CD4-positive, alpha-beta T cell treated with Interleukin-4 for 1 hour (primary cell): ENCODE data around the gene MCM3.
A peak's percentile ranks its signal among the peaks of the same experiment; 100 is the strongest.

ENCODE experiments used
- DNase-seq, 2 donors: peaks; one replicate each; pipeline ENCODE4 v3.0.0-alpha.2; 2020 to 2022

Gene MCM3

GRCh38 chr6:52284460-52285176 lies at the start of gene MCM3:
Gene MCM3, minus strand, starts transcription at chr6:52284742. Its CDS starts 68 bp downstream, at chr6:52284674.
- DNase-seq: peak; percentile 99

- DNase-seq: peak in 1 of 2 donors; percentile 66
Measured at GRCh38 chr6:52333840-52334200, 49.3 kb upstream of the MCM3 start.

GRCh38 chr6:52331793-52332457 lies 47.4 kb upstream of the MCM3 start:
- no peak for DNase-seq

DNA sequence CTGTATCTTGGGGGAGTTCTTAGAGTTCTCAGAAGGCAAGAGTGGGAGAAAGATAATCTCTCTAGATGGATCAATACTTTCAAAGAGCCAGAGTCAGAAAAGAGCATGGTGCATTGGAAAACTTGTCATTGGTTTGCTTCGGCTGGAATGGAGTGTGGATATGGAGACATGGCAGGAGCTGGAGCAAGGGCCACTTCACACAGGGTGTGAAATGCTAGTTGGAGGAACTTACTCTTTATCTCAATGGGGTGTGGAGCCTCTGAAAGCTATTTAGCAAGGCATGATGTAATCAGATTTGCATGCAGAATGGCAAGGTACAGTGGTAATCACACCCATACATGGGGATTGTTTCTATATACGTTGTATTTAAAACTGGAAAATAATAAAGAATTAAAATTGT lies 45.9 kb upstream of the MCM3 start:
- DNase-seq: no peak

GRCh38 chr6:52328729-52329128 lies 44.2 kb upstream of the MCM3 start:
- no peak for DNase-seq

- DNase-seq: no peak
Measured at GRCh38 chr6:52328303-52328662, 43.7 kb upstream of the MCM3 start.

DNA sequence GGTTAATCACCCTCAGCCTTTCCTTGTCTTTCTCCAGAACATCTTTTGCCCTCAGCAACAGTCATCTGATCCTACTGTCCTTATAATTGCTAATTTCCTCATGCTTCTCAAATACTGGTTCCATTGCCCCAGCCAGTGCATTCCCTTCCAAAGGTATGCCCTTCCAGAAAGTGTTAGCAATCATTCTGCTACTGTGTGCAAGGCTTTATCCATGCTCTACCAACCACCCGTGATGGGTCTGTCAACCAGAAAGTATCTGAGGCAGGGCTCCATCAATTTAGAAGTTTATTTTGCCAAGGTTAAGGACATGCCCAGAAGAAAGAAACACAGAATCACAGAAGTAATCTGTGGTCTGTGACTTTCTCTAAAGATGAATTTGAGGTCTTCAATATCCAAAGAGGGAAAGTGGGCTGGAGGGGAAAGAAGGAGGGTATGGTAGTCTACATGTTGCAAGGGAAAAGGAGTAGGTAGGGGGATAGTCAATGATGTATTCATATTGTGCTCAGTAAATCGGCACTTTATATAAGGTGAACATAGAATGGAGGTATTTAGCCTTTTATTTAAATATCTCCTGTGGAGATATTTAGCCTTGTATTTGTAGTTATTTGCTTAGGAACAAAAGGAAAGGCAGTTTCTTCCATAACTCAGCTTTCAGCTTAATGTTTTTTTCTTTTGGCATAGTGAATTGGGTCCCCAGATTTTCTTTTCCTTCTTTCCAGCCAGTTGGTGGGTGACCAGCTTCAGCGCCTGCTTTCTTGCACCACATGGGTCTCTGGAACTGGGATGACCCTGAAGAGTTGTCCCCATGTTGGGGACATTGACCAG lies 42.2 kb upstream of the MCM3 start:
- no peak for DNase-seq

DNA sequence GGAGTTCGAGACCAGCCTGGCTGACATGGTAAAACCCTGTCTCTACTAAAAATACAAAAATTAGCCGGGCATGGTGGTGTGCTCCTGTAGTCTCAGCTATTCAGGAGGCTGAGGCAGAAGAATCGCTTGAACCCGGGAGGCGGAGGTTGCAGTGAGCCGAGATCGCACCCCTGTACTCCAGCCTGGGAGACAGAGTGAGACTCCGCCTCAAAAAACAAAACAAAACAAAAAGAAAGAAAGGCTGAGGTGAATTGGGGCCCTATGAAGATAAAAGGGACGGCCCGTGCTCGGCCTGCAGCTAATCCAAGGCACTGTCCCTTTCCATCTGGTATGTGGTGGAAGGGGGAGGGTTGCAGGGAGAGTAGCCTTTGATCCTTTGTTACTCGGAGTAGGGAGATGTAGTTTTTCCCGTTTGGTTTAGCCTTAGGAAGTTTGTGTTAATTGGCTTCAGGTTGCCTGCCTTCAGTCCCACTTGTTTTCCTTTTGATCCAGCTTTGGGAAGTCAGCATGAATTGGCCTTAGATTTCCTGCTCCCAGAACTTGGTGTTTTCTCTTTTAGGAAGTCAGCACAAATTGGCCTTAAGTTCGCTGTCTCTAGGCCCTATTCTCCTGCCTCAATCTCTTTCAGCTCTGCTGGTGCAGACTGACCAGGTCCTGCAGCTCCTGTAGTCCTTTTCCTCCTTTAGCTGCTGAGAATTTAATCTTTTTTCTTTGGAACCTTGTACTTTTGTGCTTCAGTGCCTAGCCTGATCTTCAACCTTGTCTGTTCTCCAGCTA lies 41.3 kb upstream of the MCM3 start:
- DNase-seq: no peak

DNA sequence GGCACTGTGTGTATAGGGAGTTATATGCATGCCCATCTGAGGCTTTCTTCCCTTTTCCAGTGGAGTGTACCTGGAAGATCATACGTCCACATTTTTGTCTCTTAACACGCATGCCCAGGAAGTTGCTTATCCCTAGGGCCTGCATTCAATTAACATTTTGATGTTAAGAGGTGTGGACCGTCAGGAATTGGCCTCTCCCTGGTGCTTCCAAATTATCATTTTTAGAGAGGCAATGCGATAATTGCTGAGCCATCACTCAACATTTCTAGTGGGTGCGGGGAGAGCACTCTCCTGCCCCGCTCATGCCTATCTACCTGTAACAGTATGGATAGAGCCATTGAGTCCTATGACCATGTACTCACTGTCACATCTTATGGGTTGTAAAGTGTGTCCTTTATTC lies 39.6 kb upstream of the MCM3 start:
- DNase-seq: no peak

- no peak for DNase-seq
Measured at GRCh38 chr6:52317841-52318581, 33.5 kb upstream of the MCM3 start.

GRCh38 chr6:52317211-52317610 lies 32.7 kb upstream of the MCM3 start:
- DNase-seq: no peak

- no peak for DNase-seq
Measured at GRCh38 chr6:52314752-52315151, 30.2 kb upstream of the MCM3 start.

DNA sequence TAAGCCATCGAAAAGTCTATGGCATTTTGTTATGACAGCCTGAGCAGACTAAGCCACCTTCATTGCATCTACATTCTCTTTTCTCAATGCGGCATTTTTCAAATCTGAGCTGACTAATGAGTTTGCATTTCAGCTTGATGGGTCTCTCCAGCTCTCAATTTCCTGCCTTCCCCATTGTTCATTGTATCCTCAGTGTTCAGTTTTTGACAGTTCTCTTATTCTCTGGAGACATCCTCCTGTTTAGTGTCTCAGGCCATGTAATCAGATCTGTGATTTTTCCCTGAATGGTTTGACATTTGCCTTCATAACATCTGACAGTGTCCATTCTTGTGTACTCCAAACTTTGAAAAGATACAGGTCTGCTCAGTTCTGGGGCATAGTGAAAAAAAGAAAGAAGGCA lies 27.9 kb upstream of the MCM3 start:
- DNase-seq: no peak

DNA sequence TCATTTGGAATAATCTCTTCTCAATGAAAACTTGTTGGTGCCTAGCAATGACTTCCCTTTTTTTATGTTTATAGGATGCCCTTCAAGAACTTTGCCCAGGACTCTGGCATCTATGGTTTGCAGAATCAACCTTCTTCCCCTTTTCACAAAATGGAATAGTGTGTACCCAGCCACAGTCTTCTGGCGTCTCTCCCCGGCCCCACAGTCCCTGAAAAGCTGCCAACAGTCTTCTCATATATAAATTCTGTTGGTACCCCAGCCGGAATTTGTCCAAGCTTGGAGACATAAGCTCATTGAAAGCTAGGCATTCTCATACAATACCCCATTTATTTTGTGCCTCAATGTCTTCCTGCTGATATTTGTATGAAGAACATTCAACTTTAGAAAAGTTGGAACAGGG lies 26.4 kb upstream of the MCM3 start:
- no peak for DNase-seq

GRCh38 chr6:52307900-52308372 lies 23.4 kb upstream of the MCM3 start:
- peak in 1 of 2 donors; percentile 54 for DNase-seq

- DNase-seq: peak in 1 of 2 donors; percentile 6
Measured at GRCh38 chr6:52306972-52307870, 22.7 kb upstream of the MCM3 start.

GRCh38 chr6:52305948-52306767 lies 21.6 kb upstream of the MCM3 start:
- peak; percentile 39 to 47 for DNase-seq

DNA sequence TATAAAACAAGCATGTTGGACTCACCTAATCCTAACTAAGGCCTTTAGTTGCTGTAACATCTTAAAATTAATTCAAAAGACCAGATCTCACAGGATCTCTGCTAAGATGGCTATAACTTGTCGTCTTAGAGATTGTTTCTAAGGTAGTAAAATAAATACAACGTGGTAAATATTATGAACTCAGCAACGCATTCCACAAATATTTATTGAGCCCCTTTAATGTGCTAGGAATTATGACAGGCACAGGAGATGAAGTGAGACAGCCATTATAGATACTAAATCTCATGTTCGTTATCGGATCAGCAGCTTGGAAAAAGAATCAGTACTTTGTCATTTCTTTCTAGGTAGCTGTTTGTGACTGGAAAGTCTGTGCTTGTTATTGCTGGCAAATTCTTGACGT lies 20.9 kb upstream of the MCM3 start:
- peak in 1 of 2 donors; percentile 37 for DNase-seq

DNA sequence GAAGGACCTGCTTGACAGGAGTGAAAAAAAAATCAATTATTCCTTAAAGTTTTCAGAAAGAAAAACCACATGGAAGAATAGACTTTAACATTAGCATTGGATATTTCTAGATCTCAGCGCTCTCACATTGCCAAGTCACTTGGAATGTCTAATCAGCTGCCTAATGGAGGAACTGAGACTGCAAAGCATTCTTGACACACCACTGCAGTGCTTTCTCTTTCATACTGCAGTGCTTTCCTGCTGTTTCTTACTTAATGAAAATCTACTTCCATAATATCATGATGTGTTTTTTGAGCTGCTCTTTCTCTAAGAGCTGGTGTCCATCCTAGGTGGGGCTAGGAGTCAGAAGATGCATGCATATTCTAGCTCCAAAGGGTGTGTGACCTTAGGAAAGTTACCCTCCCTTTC lies 20.4 kb upstream of the MCM3 start:
- peak in 1 of 2 donors; percentile 25 for DNase-seq

DNA sequence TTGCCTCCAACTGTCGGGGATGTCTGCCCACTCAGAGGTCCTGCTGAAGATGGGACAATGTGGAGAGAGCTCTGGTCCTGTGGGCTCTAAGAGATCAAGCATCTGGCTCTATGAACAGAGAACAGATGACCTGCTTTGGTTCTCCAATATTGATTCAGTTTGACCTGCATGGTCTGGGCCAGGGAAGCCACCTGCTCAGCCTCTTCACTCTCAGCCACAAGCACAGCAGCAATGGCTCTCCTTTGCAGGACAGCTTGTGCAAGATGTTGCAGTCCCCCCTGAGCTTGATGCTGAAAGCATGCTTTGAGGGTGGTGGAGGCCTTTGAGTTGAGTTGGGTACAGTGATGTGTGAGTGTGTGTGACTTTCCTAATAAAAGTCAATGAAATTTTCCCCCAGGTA lies 18.6 kb upstream of the MCM3 start:
- DNase-seq: no peak
